Uterus (tissue), 4 donors: ENCODE measurements around the gene VN1R5. TPM values are rescaled to one million over a fixed set of nuclear protein-coding genes. Genes with fewer than 3 reads are reported as not detected.
A peak's percentile ranks its signal among the peaks of the same experiment; 100 is the strongest.
"Not testable (repeated sequence)": the region's sequence is repeated elsewhere in the genome, so short reads cannot be mapped to it uniquely, and the experiment has no call there.

Source experiments
- DNase-seq, 2 donors: peaks; one replicate each; pipeline ENCODE4 v3.0.0-alpha.2; 2019 to 2020
- H3K27ac ChIP-seq, 2 donors: fragments of 200-600 bp; sonication (generic); 1 replicate in 1 of 2; 2 replicates in 1 of 2; pipeline ENCODE4 v1.5.1; 2016 to 2018
- H3K27me3 ChIP-seq, 2 donors: fragments of 200-600 bp; sonication (generic); one replicate each; pipeline ENCODE4 v1.5.1; 2018 to 2019; ENCODE audit warnings: control low read depth in 1 of 2
- H3K36me3 ChIP-seq, 2 donors: fragments of 200-600 bp; sonication (generic); one replicate each; pipeline ENCODE4 v1.5.1; 2019; ENCODE audit warnings: control low read depth in 1 of 2
- H3K4me1 ChIP-seq, 2 donors: fragments of 200-600 bp; sonication (generic); one replicate each; pipeline ENCODE4 v1.5.1; 2018 to 2019; ENCODE audit warnings: control low read depth in 1 of 2
- H3K4me3 ChIP-seq, 2 donors: fragments of 200-600 bp; sonication (generic); 1 replicate in 1 of 2; 2 replicates in 1 of 2; pipeline ENCODE4 v1.5.1; 2018 to 2019; ENCODE audit warnings: mild to moderate bottlenecking in 1 of 2
- H3K9me3 ChIP-seq, 2 donors: fragments of 200-600 bp; sonication (generic); one replicate each; pipeline ENCODE4 v1.5.1; 2019; ENCODE audit warnings: control low read depth in 1 of 2
- CTCF ChIP-seq, 4 experiments: fragments of 200-600 bp in 2 of 4; fragments of 450-650 bp in 2 of 4; sonication (generic) in 2 of 4; IDR thresholded peaks; one replicate each; pipeline ENCODE4 v1.5.1; 2016 to 2019; ENCODE audit warnings: antibody characterized with exemption in 4 of 4, mild to moderate bottlenecking in 2 of 4, moderate library complexity in 1 of 4
- POLR2A ChIP-seq, 2 donors: fragments of 450-650 bp; IDR thresholded peaks; one replicate each; pipeline ENCODE4 v1.6.1; 2016; ENCODE audit warnings: antibody characterized with exemption in 2 of 2, mild to moderate bottlenecking in 1 of 2, moderate library complexity in 1 of 2
- intact Hi-C: fragments of 100-400 bp; cut with DNase I; formaldehyde crosslinking; loops from one replicate; pipeline ENCODE4 v1.15.1; 2023; ENCODE audit warnings: low total_unique reads
- total RNA-seq, 4 donors: library from RNA; depleted of rRNA in 3 of 4; stranded (reverse); fragments of >200 nt in 3 of 4; gene quantifications; one replicate each; pipeline versions ENCODE4 v1.1.0 to v1.2.4, GENCODE V29; 2014 to 2023
- donor health status: DM: yes; HTN: yes; CAD: no.

VN1R5 gene
- total RNA-seq, result not detected

- H3K36me3 ChIP-seq, H3K4me3 ChIP-seq, intact Hi-C loops, H3K9me3 ChIP-seq, H3K27ac ChIP-seq, H3K27me3 ChIP-seq, DNase-seq, H3K4me1 ChIP-seq: not testable (repeated sequence)
These were observed at the start of gene VN1R5 for GRCh38 chr1:247255772-247256171. Gene VN1R5, plus strand, starts transcription at chr1:247256072.

- intact Hi-C loops, result no loop called here
- no peak for DNase-seq
- no peak for TF ChIP-seq CTCF (IDR thresholded peaks at IDR 0.05)
- TF ChIP-seq POLR2A (IDR thresholded peaks at IDR 0.05), result no peak
These were observed 46.5 kb upstream of the VN1R5 start for GRCh38 chr1:247209396-247209795.

GRCh38 chr1:247210062-247210375 is 45.9 kb upstream of the VN1R5 start:
- Histone ChIP-seq H3K27ac (peak overlapping the region; percentile 84 to 85), H3K4me1 (peaks cover 0 to 4% of the 10 kb centered on the region in 2 donors), H3K9me3 (no peaks in the 10 kb centered on the region), H3K36me3 (no peaks in the 10 kb centered on the region), H3K27me3 (no peaks in the 10 kb centered on the region), H3K4me3 (peak overlapping the region; percentile 92 to 94)
- intact Hi-C loops, result no loop called here
- TF ChIP-seq CTCF (IDR thresholded peaks at IDR 0.05) (no peak), POLR2A (IDR thresholded peaks at IDR 0.05) (no peak)
- no peak for DNase-seq

More at GRCh38 chr1:247209396-247209795, 46.5 kb upstream of the VN1R5 start:
- no peaks in the 10 kb centered on the region for H3K36me3 ChIP-seq
- peak overlapping the region in 1 of 2 donors; percentile 85 for H3K27ac ChIP-seq
- H3K27me3 ChIP-seq, result no peaks in the 10 kb centered on the region
- H3K4me3 ChIP-seq, result no peak overlapping the region
- H3K4me1 ChIP-seq, result peaks cover 0 to 4% of the 10 kb centered on the region in 2 donors
- H3K9me3 ChIP-seq, result no peaks in the 10 kb centered on the region

- Histone ChIP-seq H3K4me3 (peak overlapping the region; percentile 92 to 94), H3K27me3 (no peaks in the 10 kb centered on the region), H3K9me3 (no peaks in the 10 kb centered on the region), H3K4me1 (peaks cover 0 to 4% of the 10 kb centered on the region in 2 donors), H3K36me3 (no peaks in the 10 kb centered on the region), H3K27ac (peak overlapping the region; percentile 84 to 85)
- intact Hi-C loops, result no loop called here
- TF ChIP-seq POLR2A (IDR thresholded peaks at IDR 0.05), result peak; percentile 62 to 74
- TF ChIP-seq CTCF (IDR thresholded peaks at IDR 0.05), result peak in 1 of 4 experiments; percentile 4
- DNase-seq, result peak; percentile 96
These were observed 45.3 kb upstream of the VN1R5 start for GRCh38 chr1:247210376-247211117.

GRCh38 chr1:247211339-247211738 is 44.5 kb upstream of the VN1R5 start:
- peaks cover 0 to 4% of the 10 kb centered on the region in 2 donors for H3K4me1 ChIP-seq
- H3K27me3 ChIP-seq, result no peaks in the 10 kb centered on the region
- no peaks in the 10 kb centered on the region for H3K9me3 ChIP-seq
- peak overlapping the region; percentile 84 to 85 for H3K27ac ChIP-seq
- no peak for DNase-seq
- H3K4me3 ChIP-seq, result no peak overlapping the region
- no peak for TF ChIP-seq CTCF (IDR thresholded peaks at IDR 0.05)
- TF ChIP-seq POLR2A (IDR thresholded peaks at IDR 0.05), result no peak
- H3K36me3 ChIP-seq, result no peaks in the 10 kb centered on the region
- intact Hi-C loops, result no loop called here
